RCC 7860 (cell line): ENCODE measurements around the gene COL15A1.

Source experiments
- DNase-seq: peaks from one replicate; pipeline ENCODE4 v3.0.0-alpha.2; 2015; ENCODE audit warnings: low spot score
- FAIRE-seq: peaks from 2 replicates; lab custom pipeline; 2012; peaks lifted over from hg19 to GRCh38; lab: Jason Lieb, UNC

The COL15A1 gene

GRCh38 chr9:98915599-98915998 is 28.1 kb upstream of the COL15A1 start:
- DNase-seq (no peak), FAIRE-seq (no peak)

GRCh38 chr9:98916660-98917059 is 27.0 kb upstream of the COL15A1 start:
- DNase-seq (no peak), FAIRE-seq (no peak)

GRCh38 chr9:98917746-98918487 is 25.8 kb upstream of the COL15A1 start:
- no peak for FAIRE-seq
- DNase-seq = no peak

- DNase-seq = no peak
- FAIRE-seq = no peak
These were observed 22.0 kb upstream of the COL15A1 start for GRCh38 chr9:98921732-98922131.

GRCh38 chr9:98922721-98923435 is 20.8 kb upstream of the COL15A1 start:
- DNase-seq = no peak
- no peak for FAIRE-seq

GRCh38 chr9:98923451-98924123 is 20.1 kb upstream of the COL15A1 start:
- FAIRE-seq (no peak), DNase-seq (no peak)

GRCh38 chr9:98924946-98925820 is 18.5 kb upstream of the COL15A1 start:
- FAIRE-seq = no peak
- DNase-seq = no peak

- DNase-seq (no peak), FAIRE-seq (no peak)
These were observed 17.8 kb upstream of the COL15A1 start for GRCh38 chr9:98925956-98926355.

- no peak for FAIRE-seq
- DNase-seq = no peak
These were observed 16.0 kb upstream of the COL15A1 start for GRCh38 chr9:98927724-98928123.

GRCh38 chr9:98929071-98929470 is 14.6 kb upstream of the COL15A1 start:
- DNase-seq (no peak), FAIRE-seq (no peak)

GRCh38 chr9:98929895-98930341 is 13.8 kb upstream of the COL15A1 start:
- FAIRE-seq (no peak), DNase-seq (no peak)

- FAIRE-seq (no peak), DNase-seq (no peak)
These were observed 12.9 kb upstream of the COL15A1 start for GRCh38 chr9:98930792-98931191.

GRCh38 chr9:98931600-98932389 is 11.9 kb upstream of the COL15A1 start:
- no peak for DNase-seq
- no peak for FAIRE-seq

- no peak for FAIRE-seq
- no peak for DNase-seq
These were observed 10.5 kb upstream of the COL15A1 start for GRCh38 chr9:98933185-98933584.

GRCh38 chr9:98933890-98934289 is 9.8 kb upstream of the COL15A1 start:
- FAIRE-seq = peak; percentile 88
- no peak for DNase-seq

GRCh38 chr9:98935071-98935505 is 8.6 kb upstream of the COL15A1 start:
- FAIRE-seq = no peak
- no peak for DNase-seq

- no peak for DNase-seq
- FAIRE-seq = no peak
These were observed 3.4 kb upstream of the COL15A1 start for GRCh38 chr9:98940276-98940675.

- FAIRE-seq (no peak), DNase-seq (no peak)
These were observed 1.7 kb upstream of the COL15A1 start for GRCh38 chr9:98941946-98942523.

- DNase-seq = no peak
- FAIRE-seq = no peak
These were observed 613 bp upstream of the COL15A1 start for GRCh38 chr9:98942906-98943681.
